ENCODE data around the gene ATP6V1B1. TPM values are rescaled to one million over a fixed set of nuclear protein-coding genes. Genes with fewer than 3 reads are reported as not detected.

Gene ATP6V1B1
- total and polyA plus RNA-seq, 10 of the 15 experiments (the other 5 are each of a cell fraction or from before 2014, with no cell fraction given), result not detected

DNA sequence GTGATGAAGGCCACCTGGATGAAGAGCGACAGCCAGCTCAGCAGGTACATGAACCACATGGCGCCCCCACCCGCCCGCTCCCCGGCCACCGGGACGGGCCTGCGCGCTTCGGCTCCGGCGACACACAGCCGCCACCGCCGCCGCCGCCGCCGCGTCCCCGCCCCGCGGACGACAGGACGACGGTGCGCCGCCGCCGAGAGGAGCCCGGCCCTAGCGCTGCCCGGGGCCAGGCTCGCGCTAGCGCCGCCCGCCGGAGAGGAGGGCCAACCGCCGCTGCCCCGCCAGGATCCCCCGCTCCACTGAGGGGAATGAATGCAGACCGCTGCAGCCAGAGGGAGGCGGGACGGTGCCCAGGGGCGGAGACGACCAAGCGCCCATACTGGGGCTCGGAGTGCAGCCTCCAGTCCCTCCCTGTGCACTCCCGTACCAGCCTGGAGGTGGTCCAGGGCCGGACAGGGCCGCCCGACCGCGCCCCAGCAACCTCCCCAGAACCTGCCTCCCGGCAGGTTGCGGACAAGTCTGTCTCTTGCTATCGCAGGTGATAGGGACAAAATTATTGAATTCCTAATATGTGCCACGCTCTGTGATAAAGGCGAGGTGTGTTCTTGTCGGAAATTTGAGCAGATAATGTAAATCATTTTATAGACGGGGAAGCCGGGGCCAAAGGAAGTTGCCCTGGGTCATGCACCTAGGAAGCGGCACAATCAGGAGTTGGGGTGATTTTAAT, 59.2 kb downstream of the ATP6V1B1 start, which contains the start of gene TEX261 (continued):
- no peak for TF ChIP-seq CBX3 (IDR thresholded peaks at IDR 0.05; ENCODE audit: borderline replicate concordance, low read depth)
- TF ChIP-seq NFXL1 (IDR thresholded peaks at IDR 0.05; ENCODE audit: borderline replicate concordance), result no peak
- no peak for TF ChIP-seq JUNB (IDR thresholded peaks at IDR 0.05)
- no peak for TF ChIP-seq SUPT20H (IDR thresholded peaks at IDR 0.05; ENCODE audit: borderline replicate concordance, control insufficient read depth, low read depth, low read length)
- TF ChIP-seq MYB (IDR thresholded peaks at IDR 0.05; ENCODE audit: borderline replicate concordance, low read depth, low read length), result no peak
- TF ChIP-seq CHD1 (IDR thresholded peaks at IDR 0.05; ENCODE audit: low read depth, low read length), result no peak
- peak; percentile 60; the same call in 1 of the 2 replicates for TF ChIP-seq CREB1 (IDR thresholded peaks at IDR 0.05; ENCODE audit: low read depth)
- no peak for TF ChIP-seq CEBPB (IDR thresholded peaks at IDR 0.05; ENCODE audit: borderline replicate concordance in 1 of 2, low read depth in 2 of 2, low read length in 2 of 2)
- 0 out of 2 replicates have a peak, but pooled peaks have one; percentile 57 for TF ChIP-seq ZNF687 (IDR thresholded peaks at IDR 0.05)
- no peak for TF ChIP-seq SMC3 (IDR thresholded peaks at IDR 0.05; ENCODE audit: borderline replicate concordance, low read length)
- no peak for TF ChIP-seq SREBF2 (IDR thresholded peaks at IDR 0.05; ENCODE audit: low read length)
- TF ChIP-seq, protein P1, sequence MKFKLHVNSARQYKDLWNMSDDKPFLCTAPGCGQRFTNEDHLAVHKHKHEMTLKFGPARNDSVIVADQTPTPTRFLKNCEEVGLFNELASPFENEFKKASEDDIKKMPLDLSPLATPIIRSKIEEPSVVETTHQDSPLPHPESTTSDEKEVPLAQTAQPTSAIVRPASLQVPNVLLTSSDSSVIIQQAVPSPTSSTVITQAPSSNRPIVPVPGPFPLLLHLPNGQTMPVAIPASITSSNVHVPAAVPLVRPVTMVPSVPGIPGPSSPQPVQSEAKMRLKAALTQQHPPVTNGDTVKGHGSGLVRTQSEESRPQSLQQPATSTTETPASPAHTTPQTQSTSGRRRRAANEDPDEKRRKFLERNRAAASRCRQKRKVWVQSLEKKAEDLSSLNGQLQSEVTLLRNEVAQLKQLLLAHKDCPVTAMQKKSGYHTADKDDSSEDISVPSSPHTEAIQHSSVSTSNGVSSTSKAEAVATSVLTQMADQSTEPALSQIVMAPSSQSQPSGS (IDR thresholded peaks at IDR 0.05; ENCODE audit: low read length), result no peak
- no peak for TF ChIP-seq SREBF1 (IDR thresholded peaks at IDR 0.05; ENCODE audit: low read length)
- TF ChIP-seq, protein P2, sequence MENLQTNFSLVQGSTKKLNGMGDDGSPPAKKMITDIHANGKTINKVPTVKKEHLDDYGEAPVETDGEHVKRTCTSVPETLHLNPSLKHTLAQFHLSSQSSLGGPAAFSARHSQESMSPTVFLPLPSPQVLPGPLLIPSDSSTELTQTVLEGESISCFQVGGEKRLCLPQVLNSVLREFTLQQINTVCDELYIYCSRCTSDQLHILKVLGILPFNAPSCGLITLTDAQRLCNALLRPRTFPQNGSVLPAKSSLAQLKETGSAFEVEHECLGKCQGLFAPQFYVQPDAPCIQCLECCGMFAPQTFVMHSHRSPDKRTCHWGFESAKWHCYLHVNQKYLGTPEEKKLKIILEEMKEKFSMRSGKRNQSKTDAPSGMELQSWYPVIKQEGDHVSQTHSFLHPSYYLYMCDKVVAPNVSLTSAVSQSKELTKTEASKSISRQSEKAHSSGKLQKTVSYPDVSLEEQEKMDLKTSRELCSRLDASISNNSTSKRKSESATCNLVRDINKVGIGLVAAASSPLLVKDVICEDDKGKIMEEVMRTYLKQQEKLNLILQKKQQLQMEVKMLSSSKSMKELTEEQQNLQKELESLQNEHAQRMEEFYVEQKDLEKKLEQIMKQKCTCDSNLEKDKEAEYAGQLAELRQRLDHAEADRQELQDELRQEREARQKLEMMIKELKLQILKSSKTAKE (IDR thresholded peaks at IDR 0.05; ENCODE audit: low read depth, poor library complexity, severe bottlenecking), result no peak
- no peak for TF ChIP-seq IKZF2 (IDR thresholded peaks at IDR 0.05)
- no peak for TF ChIP-seq ZNF622 (IDR thresholded peaks at IDR 0.05)
- TF ChIP-seq YBX1 (IDR thresholded peaks at IDR 0.05), result no peak
- no peak for TF ChIP-seq HDAC6 (IDR thresholded peaks at IDR 0.05; ENCODE audit: unreplicated experiment)
- TF ChIP-seq ZNF24 (IDR thresholded peaks at IDR 0.05), result peak; percentile 78
- TF ChIP-seq, protein P3, sequence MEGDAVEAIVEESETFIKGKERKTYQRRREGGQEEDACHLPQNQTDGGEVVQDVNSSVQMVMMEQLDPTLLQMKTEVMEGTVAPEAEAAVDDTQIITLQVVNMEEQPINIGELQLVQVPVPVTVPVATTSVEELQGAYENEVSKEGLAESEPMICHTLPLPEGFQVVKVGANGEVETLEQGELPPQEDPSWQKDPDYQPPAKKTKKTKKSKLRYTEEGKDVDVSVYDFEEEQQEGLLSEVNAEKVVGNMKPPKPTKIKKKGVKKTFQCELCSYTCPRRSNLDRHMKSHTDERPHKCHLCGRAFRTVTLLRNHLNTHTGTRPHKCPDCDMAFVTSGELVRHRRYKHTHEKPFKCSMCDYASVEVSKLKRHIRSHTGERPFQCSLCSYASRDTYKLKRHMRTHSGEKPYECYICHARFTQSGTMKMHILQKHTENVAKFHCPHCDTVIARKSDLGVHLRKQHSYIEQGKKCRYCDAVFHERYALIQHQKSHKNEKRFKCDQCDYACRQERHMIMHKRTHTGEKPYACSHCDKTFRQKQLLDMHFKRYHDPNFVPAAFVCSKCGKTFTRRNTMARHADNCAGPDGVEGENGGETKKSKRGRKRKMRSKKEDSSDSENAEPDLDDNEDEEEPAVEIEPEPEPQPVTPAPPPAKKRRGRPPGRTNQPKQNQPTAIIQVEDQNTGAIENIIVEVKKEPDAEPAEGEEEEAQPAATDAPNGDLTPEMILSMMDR (IDR thresholded peaks at IDR 0.05 in 2 of 3, conservative IDR thresholded peaks at IDR 0.05 in 1 of 3; ENCODE audit: control insufficient read depth in 2 of 3, extremely low read depth in 1 of 3, insufficient read depth in 1 of 3, low read depth in 3 of 3, low read length in 3 of 3), result peak; percentile 73 to 90 (median 75); a peak in 5 of 6 replicates
- peak; percentile 78; the same call in 1 of the 2 replicates for TF ChIP-seq GATAD2B (conservative IDR thresholded peaks at IDR 0.05; ENCODE audit: low read depth)
- no peak for TF ChIP-seq ZNF384 (IDR thresholded peaks at IDR 0.05; ENCODE audit: borderline replicate concordance, low read depth, low read length)

Measured in GM12878 (cell line).